GM12801 (cell line): Measurements from ENCODE around the gene CNTNAP2.

Experiments used
- TF ChIP-seq, protein P1 (sequence below): IDR thresholded peaks from one replicate; pipeline ENCODE4 v1.5.1; 2011; ENCODE audit warnings: control low read depth; ENCODE audit not compliant: insufficient read length; ENCODE audit errors: extremely low read depth

Gene CNTNAP2

DNA sequence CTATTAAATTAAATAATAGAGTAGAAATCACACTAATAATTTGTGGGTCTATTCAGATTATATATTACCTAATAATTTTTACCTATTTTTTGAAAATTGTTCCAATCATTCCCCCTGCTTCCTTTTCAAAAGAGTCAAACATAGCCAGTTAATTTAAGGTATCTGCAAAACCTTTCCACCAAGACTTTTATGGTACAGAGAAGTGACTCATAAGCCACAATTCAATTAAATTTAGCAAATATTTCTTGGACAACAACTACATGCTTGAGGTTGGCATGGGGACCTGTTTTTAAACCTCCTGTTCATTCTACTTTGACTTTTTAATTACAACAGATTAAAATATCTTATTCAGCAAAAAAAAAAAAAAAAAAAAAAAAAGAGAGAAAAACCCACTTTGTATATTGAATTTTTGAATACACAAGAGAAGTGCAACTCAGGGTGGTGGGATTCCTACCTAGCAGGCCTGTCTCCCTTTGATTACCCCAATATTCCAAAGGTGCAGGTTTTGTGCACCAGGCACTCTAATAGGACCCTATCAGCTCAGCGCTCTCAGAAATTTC lies 2172.1 kb downstream of the CNTNAP2 start:
- TF ChIP-seq, protein P1, sequence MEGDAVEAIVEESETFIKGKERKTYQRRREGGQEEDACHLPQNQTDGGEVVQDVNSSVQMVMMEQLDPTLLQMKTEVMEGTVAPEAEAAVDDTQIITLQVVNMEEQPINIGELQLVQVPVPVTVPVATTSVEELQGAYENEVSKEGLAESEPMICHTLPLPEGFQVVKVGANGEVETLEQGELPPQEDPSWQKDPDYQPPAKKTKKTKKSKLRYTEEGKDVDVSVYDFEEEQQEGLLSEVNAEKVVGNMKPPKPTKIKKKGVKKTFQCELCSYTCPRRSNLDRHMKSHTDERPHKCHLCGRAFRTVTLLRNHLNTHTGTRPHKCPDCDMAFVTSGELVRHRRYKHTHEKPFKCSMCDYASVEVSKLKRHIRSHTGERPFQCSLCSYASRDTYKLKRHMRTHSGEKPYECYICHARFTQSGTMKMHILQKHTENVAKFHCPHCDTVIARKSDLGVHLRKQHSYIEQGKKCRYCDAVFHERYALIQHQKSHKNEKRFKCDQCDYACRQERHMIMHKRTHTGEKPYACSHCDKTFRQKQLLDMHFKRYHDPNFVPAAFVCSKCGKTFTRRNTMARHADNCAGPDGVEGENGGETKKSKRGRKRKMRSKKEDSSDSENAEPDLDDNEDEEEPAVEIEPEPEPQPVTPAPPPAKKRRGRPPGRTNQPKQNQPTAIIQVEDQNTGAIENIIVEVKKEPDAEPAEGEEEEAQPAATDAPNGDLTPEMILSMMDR: no peak

DNA sequence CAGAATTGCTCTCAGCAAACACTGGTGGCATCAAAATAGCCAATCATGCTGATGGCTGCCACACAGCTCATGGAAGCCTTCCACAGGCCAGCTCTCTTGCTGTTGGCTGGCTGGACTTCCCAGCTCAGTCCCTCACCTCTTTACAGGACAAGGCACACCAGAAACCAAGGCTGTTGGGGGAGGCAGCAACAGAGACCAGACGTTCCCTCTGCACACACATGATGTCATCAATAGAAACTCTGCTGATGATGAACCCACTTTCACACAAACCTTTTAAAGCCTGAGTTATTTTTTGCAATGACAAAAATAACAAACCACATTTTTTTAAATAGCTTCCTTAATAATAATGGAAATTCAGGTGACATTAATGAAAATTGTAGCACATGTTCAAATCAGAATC lies 2173.0 kb downstream of the CNTNAP2 start:
- TF ChIP-seq, protein P1: no peak

GRCh38 chr7:148290538-148290937 lies 2173.9 kb downstream of the CNTNAP2 start:
- TF ChIP-seq, protein P1: no peak

- TF ChIP-seq, protein P1: no peak
These were observed 2175.2 kb downstream of the CNTNAP2 start for GRCh38 chr7:148291799-148292198.

DNA sequence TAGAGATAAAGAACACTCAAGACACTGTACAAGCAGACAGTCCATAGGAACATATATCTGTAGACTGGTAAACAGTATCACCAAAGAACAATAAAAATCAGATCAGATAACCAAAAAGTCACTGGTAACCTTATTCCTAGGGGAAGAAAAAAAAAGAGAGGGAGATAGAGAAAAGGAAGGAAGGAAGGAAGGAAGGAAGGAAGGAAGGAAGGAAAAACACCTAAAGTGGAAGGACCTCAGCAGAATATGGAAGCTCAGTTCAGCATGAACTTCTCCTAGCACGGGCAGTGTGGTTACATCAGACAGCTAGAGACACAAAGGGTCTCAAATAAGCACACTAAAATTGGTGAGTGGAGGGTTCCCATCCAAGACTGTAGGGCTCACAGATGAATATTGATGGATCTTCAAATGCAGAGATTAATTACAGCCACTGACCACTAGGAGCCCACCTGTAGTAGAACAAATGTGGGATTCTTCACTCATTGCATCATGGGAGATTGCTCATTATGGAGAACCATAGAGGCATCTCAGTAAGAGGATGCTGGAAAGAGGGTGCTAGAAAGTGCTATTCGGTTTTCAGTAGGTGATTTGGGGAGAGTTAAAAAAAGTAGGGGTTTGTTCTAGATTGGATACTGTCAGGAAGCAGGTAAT lies 2180.5 kb downstream of the CNTNAP2 start:
- TF ChIP-seq, protein P1: no peak

GRCh38 chr7:148299350-148300276 lies 2183.0 kb downstream of the CNTNAP2 start:
- TF ChIP-seq, protein P1: no peak
